Endodermal cell (in vitro differentiated cells): ENCODE results near the gene CAPZB. TPM values are rescaled to one million over a fixed set of nuclear protein-coding genes. Genes with fewer than 3 reads are reported as not detected.

ENCODE experiments used
- DNase-seq: peaks from one replicate; pipeline ENCODE4 v3.0.0-alpha.2; 2017
- H3K27ac ChIP-seq: 2 replicates; pipeline ENCODE4 v1.5.1; 2013; ENCODE audit warnings: mild to moderate bottlenecking, low read depth, low read length, moderate library complexity
- H3K27me3 ChIP-seq: 2 replicates; pipeline ENCODE4 v1.6.1; 2013; ENCODE audit warnings: mild to moderate bottlenecking, low read length, moderate library complexity; ENCODE audit not compliant: insufficient read depth, control insufficient read depth, poor library complexity, severe bottlenecking
- H3K36me3 ChIP-seq: 2 replicates; pipeline ENCODE4 v1.7.0; 2013; ENCODE audit warnings: mild to moderate bottlenecking, low read length, moderate library complexity; ENCODE audit not compliant: control insufficient read depth, insufficient read depth
- H3K4me1 ChIP-seq: one replicate; pipeline ENCODE4 v1.7.0; 2013; ENCODE audit warnings: low read length; ENCODE audit not compliant: control insufficient read depth, insufficient read depth
- H3K4me3 ChIP-seq: 2 replicates; pipeline ENCODE4 v1.5.1; 2013; ENCODE audit warnings: mild to moderate bottlenecking, low read length, moderate library complexity
- H3K9ac ChIP-seq: 2 replicates; pipeline ENCODE4 v1.6.1; 2013; ENCODE audit warnings: mild to moderate bottlenecking, low read length, moderate library complexity; ENCODE audit not compliant: poor library complexity, severe bottlenecking; ENCODE audit errors: extremely low read depth
- H3K9me3 ChIP-seq: 2 replicates; pipeline ENCODE4 v1.6.1; 2013; ENCODE audit warnings: mild to moderate bottlenecking, low read length, moderate library complexity; ENCODE audit not compliant: control insufficient read depth
- H3K27ac Mint-ChIP-seq: 2 replicates; pipeline ENCODE4 v1.8.0; 2020; ENCODE audit warnings: mixed read lengths
- H3K27me3 Mint-ChIP-seq: 2 replicates; pipeline ENCODE4 v1.8.0; 2021; ENCODE audit warnings: mild to moderate bottlenecking, mixed read lengths; ENCODE audit not compliant: insufficient read depth
- H3K36me3 Mint-ChIP-seq: 2 replicates; pipeline ENCODE4 v1.8.0; 2020; ENCODE audit warnings: low read depth, mixed read lengths
- H3K4me1 Mint-ChIP-seq: 2 replicates; pipeline ENCODE4 v1.8.0; 2020; ENCODE audit warnings: mixed read lengths
- H3K4me3 Mint-ChIP-seq: 2 replicates; pipeline ENCODE4 v1.8.0; 2020; ENCODE audit warnings: mild to moderate bottlenecking, moderate library complexity, mixed read lengths
- H3K9me3 Mint-ChIP-seq: 2 replicates; pipeline ENCODE4 v1.8.0; 2020; ENCODE audit warnings: mild to moderate bottlenecking, mixed read lengths
- WGBS, 2 experiments: methylation state at CpG; one replicate each; pipeline versions ENCODE4 v1.1.5 to v1.1.7; 2013; ENCODE audit warnings: missing lambda C conversion rate in 2 of 2, mixed read lengths in 1 of 2; ENCODE audit not compliant: insufficient coverage in 1 of 2, insufficient read length in 1 of 2; 5-methylcytosine and 5-hydroxymethylcytosine counted together
- total RNA-seq, 2 donors: library from RNA; stranded (reverse); fragmentation: NEBNext Ultra II Directional in 1 of 2; extraction: Animal tissue kit (Norgen Biotek cat#: 25700) in 1 of 2; gene quantifications; 2 replicates in 1 of 2; 3 replicates in 1 of 2; pipeline ENCODE4 v1.2.1, GENCODE V29; 2021
- TF ChIP-seq, protein P1 (sequence below): fragments of 200-600 bp; sonication (generic); conservative IDR thresholded peaks from 2 replicates; pipeline ENCODE4 v1.5.0; 2021; ENCODE audit warnings: antibody characterized with exemption, mild to moderate bottlenecking

CAPZB gene
- total RNA-seq, 2 donors from 2014 or later: 334 to 362 TPM

DNA sequence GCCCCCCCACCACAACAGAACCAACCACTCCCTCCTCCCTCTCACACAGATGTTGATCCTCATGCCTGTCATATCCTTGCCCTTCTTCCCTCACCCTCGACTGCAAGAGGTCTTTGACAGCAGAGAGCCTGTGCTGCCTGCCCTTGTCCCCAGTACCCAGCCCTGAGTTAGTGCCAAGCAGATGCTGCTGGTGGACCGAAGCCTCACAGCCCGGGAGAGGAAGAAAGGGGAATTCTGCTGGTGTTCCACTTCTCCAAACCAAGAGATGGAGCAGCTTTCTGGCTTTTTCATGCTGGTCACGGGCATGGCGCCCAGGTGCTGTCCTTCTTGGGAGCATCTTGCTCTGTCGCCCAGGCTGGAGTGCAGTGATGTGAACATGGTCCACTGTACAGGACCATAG is 104.1 kb downstream of the CAPZB start:
- WGBS, 2 experiments: 88 to 100% methylated on average over 4 to 6 of the region's 6 CpGs
- Mint-ChIP-seq H3K4me3 (no peak overlapping the region), H3K27ac (no peak overlapping the region), H3K9me3 (no peaks in the 10 kb centered on the region), H3K27me3 (no peaks in the 10 kb centered on the region), H3K4me1 (peaks cover 7% of the 10 kb centered on the region), H3K36me3 (peaks cover 75% of the 10 kb centered on the region)
- Histone ChIP-seq H3K9me3 (peaks cover 13% of the 10 kb centered on the region), H3K4me3 (no peak overlapping the region), H3K27me3 (no peaks in the 10 kb centered on the region), H3K4me1 (peaks cover under 1% of the 10 kb centered on the region), H3K27ac (no peak overlapping the region), H3K9ac (no peak overlapping the region), H3K36me3 (peaks cover 65% of the 10 kb centered on the region)
- DNase-seq: no peak
- TF ChIP-seq, protein P1, sequence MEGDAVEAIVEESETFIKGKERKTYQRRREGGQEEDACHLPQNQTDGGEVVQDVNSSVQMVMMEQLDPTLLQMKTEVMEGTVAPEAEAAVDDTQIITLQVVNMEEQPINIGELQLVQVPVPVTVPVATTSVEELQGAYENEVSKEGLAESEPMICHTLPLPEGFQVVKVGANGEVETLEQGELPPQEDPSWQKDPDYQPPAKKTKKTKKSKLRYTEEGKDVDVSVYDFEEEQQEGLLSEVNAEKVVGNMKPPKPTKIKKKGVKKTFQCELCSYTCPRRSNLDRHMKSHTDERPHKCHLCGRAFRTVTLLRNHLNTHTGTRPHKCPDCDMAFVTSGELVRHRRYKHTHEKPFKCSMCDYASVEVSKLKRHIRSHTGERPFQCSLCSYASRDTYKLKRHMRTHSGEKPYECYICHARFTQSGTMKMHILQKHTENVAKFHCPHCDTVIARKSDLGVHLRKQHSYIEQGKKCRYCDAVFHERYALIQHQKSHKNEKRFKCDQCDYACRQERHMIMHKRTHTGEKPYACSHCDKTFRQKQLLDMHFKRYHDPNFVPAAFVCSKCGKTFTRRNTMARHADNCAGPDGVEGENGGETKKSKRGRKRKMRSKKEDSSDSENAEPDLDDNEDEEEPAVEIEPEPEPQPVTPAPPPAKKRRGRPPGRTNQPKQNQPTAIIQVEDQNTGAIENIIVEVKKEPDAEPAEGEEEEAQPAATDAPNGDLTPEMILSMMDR: no peak

- DNase-seq: no peak
- H3K9ac ChIP-seq: no peak overlapping the region
- no peaks in the 10 kb centered on the region for H3K9me3 Mint-ChIP-seq
- no peak overlapping the region for H3K4me3 ChIP-seq
- peaks cover 7% of the 10 kb centered on the region for H3K4me1 Mint-ChIP-seq
- 91 to 93% methylated on average over 14 to 17 of the region's 17 CpGs for WGBS, 2 experiments
- peaks cover 66% of the 10 kb centered on the region for H3K36me3 ChIP-seq
- peak overlapping the region; percentile 23 for H3K27ac Mint-ChIP-seq
- peaks cover 63% of the 10 kb centered on the region for H3K36me3 Mint-ChIP-seq
- no peak overlapping the region for H3K4me3 Mint-ChIP-seq
- TF ChIP-seq, protein P1: no peak
- no peaks in the 10 kb centered on the region for H3K27me3 ChIP-seq
- no peak overlapping the region for H3K27ac ChIP-seq
- H3K9me3 ChIP-seq: peaks cover 13% of the 10 kb centered on the region
- H3K4me1 ChIP-seq: no peaks in the 10 kb centered on the region
- H3K27me3 Mint-ChIP-seq: no peaks in the 10 kb centered on the region
These were observed 107.3 kb downstream of the CAPZB start for GRCh38 chr1:19377812-19378718.

GRCh38 chr1:19376428-19377372 is 108.6 kb downstream of the CAPZB start:
- Mint-ChIP-seq H3K27ac (no peak overlapping the region), H3K9me3 (no peaks in the 10 kb centered on the region), H3K4me1 (peaks cover 7% of the 10 kb centered on the region), H3K27me3 (no peaks in the 10 kb centered on the region), H3K4me3 (no peak overlapping the region), H3K36me3 (peaks cover 62% of the 10 kb centered on the region)
- no peak overlapping the region for H3K4me3 ChIP-seq
- H3K9me3 ChIP-seq: peaks cover 13% of the 10 kb centered on the region
- no peak overlapping the region for H3K9ac ChIP-seq
- WGBS, 2 experiments: 96 to 100% methylated on average over 4 to 7 of the region's 7 CpGs
- DNase-seq: no peak
- no peaks in the 10 kb centered on the region for H3K4me1 ChIP-seq
- H3K27ac ChIP-seq: no peak overlapping the region
- peaks cover 67% of the 10 kb centered on the region for H3K36me3 ChIP-seq
- H3K27me3 ChIP-seq: no peaks in the 10 kb centered on the region
- TF ChIP-seq, protein P1: no peak
